Activated T-helper 9 cell treated with anti-CD3 and anti-CD28 coated beads, Interleukin-2, amount 50 U/mL, for 16 hours (primary cell): ENCODE data around the gene MRPS34.

ENCODE experiments used
- DNase-seq: peaks from one replicate; pipeline ENCODE4 v3.0.0-alpha.2; 2020; ENCODE audit warnings: low read depth

Gene MRPS34

GRCh38 chr16:1794221-1794871 is 21.4 kb upstream of the MRPS34 start:
- DNase-seq, result no peak

- no peak for DNase-seq
Measured at GRCh38 chr16:1793578-1794220, 20.8 kb upstream of the MRPS34 start, which contains the start of gene IGFALS. TSS of gene IGFALS (minus strand) at chr16:1793705. CDS start at chr16:1793652, 53 bp downstream.

- no peak for DNase-seq
Measured at GRCh38 chr16:1792836-1793577, 20.1 kb upstream of the MRPS34 start.

- no peak for DNase-seq
Measured at GRCh38 chr16:1791943-1792812, 19.2 kb upstream of the MRPS34 start.

- no peak for DNase-seq
Measured at GRCh38 chr16:1791256-1791942, 18.5 kb upstream of the MRPS34 start.

- no peak for DNase-seq
Measured at GRCh38 chr16:1790611-1791255, 17.8 kb upstream of the MRPS34 start.

GRCh38 chr16:1790261-1790610 is 17.3 kb upstream of the MRPS34 start:
- DNase-seq, result no peak

- no peak for DNase-seq
Measured at GRCh38 chr16:1789643-1790045, 16.7 kb upstream of the MRPS34 start.

GRCh38 chr16:1788708-1789100 is 15.8 kb upstream of the MRPS34 start:
- DNase-seq, result no peak

- no peak for DNase-seq
Measured at GRCh38 chr16:1788095-1788707, 15.3 kb upstream of the MRPS34 start.

GRCh38 chr16:1787322-1788094 is 14.6 kb upstream of the MRPS34 start:
- DNase-seq, result no peak

GRCh38 chr16:1787056-1787321 is 14.1 kb upstream of the MRPS34 start:
- no peak for DNase-seq

GRCh38 chr16:1786242-1787055 is 13.5 kb upstream of the MRPS34 start:
- no peak for DNase-seq

GRCh38 chr16:1785846-1786170 is 12.9 kb upstream of the MRPS34 start:
- DNase-seq, result no peak

GRCh38 chr16:1784977-1785845 is 12.3 kb upstream of the MRPS34 start:
- DNase-seq, result no peak

GRCh38 chr16:1782408-1783264 is 9.7 kb upstream of the MRPS34 start, which contains the start of the genes NUBP2 and SPSB3:
TSS of gene NUBP2 (plus strand) at chr16:1782960. CDS start at chr16:1783021, 61 bp downstream.
TSS of gene SPSB3 (minus strand) at chr16:1782571. CDS start at chr16:1781483, 1,088 bp downstream.
- peak; percentile 97 for DNase-seq

GRCh38 chr16:1781758-1782407 is 8.9 kb upstream of the MRPS34 start:
- DNase-seq, result no peak
